ENCODE measurements around the gene SLC16A13. TPM values are rescaled to one million over a fixed set of nuclear protein-coding genes. Genes with fewer than 3 reads are reported as not detected.

The SLC16A13 gene
- total and polyA plus RNA-seq, 2 of the 8 experiments (the other 6 are each of a cell fraction or from before 2014, with no cell fraction given): 5.4 to 5.8 TPM

- Histone ChIP-seq H4K8ac (ENCODE audit: extremely low read depth, insufficient read depth, low read length) (no peak overlapping the region), H4K5ac (ENCODE audit: insufficient read length, low read depth, low read length) (no peak overlapping the region), H3K18ac (ENCODE audit: extremely low read depth, low read length) (no peak overlapping the region), H3K56ac (replicated peaks; ENCODE audit: insufficient read length, low read depth, low read length) (no peak overlapping the region), H3K36me3 (ENCODE audit: control insufficient read depth in 2 of 4, insufficient read depth in 4 of 4, low read length in 3 of 4) (no peaks in the 10 kb centered on the region), H3K4ac (replicated peaks; ENCODE audit: insufficient read length, low read depth, low read length) (no peak overlapping the region), H2BK12ac (ENCODE audit: low read depth, low read length) (no peak overlapping the region), H3K4me3 (ENCODE audit: extremely low read depth in 1 of 4, insufficient read depth in 2 of 4, low read depth in 3 of 4, low read length in 4 of 4) (no peak overlapping the region), H3K4me1 (replicated peaks in 1 of 4; ENCODE audit: control insufficient read depth in 3 of 4, insufficient read depth in 4 of 4, low read length in 3 of 4) (no peaks in the 10 kb centered on the region), H2BK20ac (ENCODE audit: low read length) (no peak overlapping the region), H4K91ac (replicated peaks; ENCODE audit: insufficient read length, low read length) (no peak overlapping the region), H3K79me1 (ENCODE audit: low read depth, low read length) (no peaks in the 10 kb centered on the region), H2BK15ac (ENCODE audit: low read length) (no peak overlapping the region), H4K20me1 (replicated peaks in 1 of 2; ENCODE audit: control insufficient read depth in 1 of 2, insufficient read depth in 2 of 2, low read length in 2 of 2) (no peaks in the 10 kb centered on the region), H2AK5ac (ENCODE audit: low read depth, low read length) (no peak overlapping the region), H3K27ac (ENCODE audit: low read depth, low read length) (no peak overlapping the region), H3K23me2 (ENCODE audit: low read depth, low read length) (no peaks in the 10 kb centered on the region), H3K9me3 (ENCODE audit: insufficient read depth in 2 of 2, low read depth in 1 of 2, low read length in 1 of 2) (peaks cover 13 to 14% of the 10 kb centered on the region in 2 experiments), H3K14ac (ENCODE audit: insufficient read length) (no peak overlapping the region), H2BK5ac (ENCODE audit: low read depth, low read length) (no peak overlapping the region), H2BK120ac (replicated peaks; ENCODE audit: low read depth, low read length) (no peak overlapping the region), H2AFZ (ENCODE audit: low read length) (no peak overlapping the region), H3K27me3 (replicated peaks in 1 of 4; ENCODE audit: control insufficient read depth in 3 of 4, extremely low read depth in 1 of 4, insufficient read depth in 3 of 4, low read length in 3 of 4) (no peaks in the 10 kb centered on the region), H3K4me2 (ENCODE audit: insufficient read depth in 1 of 2, low read depth in 2 of 2, low read length in 2 of 2) (no peak overlapping the region), H3K9ac (replicated peaks in 1 of 4; ENCODE audit: extremely low read depth in 1 of 4, low read depth in 3 of 4, low read length in 3 of 4) (no peak overlapping the region), H3K79me2 (ENCODE audit: control insufficient read depth in 1 of 2, insufficient read depth in 2 of 2, low read length in 2 of 2) (no peaks in the 10 kb centered on the region), H3K23ac (ENCODE audit: insufficient read length) (no peak overlapping the region)
- no peak for DNase-seq (ENCODE audit: low read depth in 1 of 2, low spot score in 2 of 2)
- WGBS, 2 experiments (ENCODE audit: extremely low coverage in 1 of 2, insufficient coverage in 1 of 2, insufficient read length in 1 of 2, insufficient replicate concordance in 2 of 2, low coverage in 1 of 2, low lambda C conversion rate in 2 of 2, missing lambda C conversion rate in 1 of 2): 92% methylated on average over 2 of the region's 2 CpGs; no CpG with 5 or more reads in 1 of the 2 experiments
- POLR2A ChIA-PET (ENCODE audit: partially characterized antibody): no interaction called here
- FAIRE-seq: no peak
- no peak for TF ChIP-seq CHD1 (IDR thresholded peaks at IDR 0.05; ENCODE audit: low read depth, low read length)
- CTCF ChIA-PET (ENCODE audit: partially characterized antibody): interaction anchor here (1.2 to 1.4 kb wide), 2 partner anchors 9 to 20 kb away, joined by 4 to 5 read pairs; no protein-coding TSS in a partner anchor
These were observed 36.6 kb downstream of the SLC16A13 start for GRCh38 chr17:7072406-7072805.

Measured in H1 (cell line).